Measurements from ENCODE around the gene KHNYN. TPM values are rescaled to one million over a fixed set of nuclear protein-coding genes. Genes with fewer than 3 reads are reported as not detected.

KHNYN gene
- total and polyA plus RNA-seq, 2 experiments from 2014 or later, result 2.7 to 28.1 TPM

GRCh38 chr14:24461336-24461735, 31.6 kb downstream of the KHNYN start:
- no peaks in the 10 kb centered on the region for H3K36me3 ChIP-seq (ENCODE audit: insufficient read depth)
- no peaks in the 10 kb centered on the region; the same call in 2 of the 3 replicates for H3K9me3 Mint-ChIP-seq
- H3K27me3 Mint-ChIP-seq (ENCODE audit: insufficient read depth, low read depth, poor library complexity), result no peaks in the 10 kb centered on the region
- no peaks in the 10 kb centered on the region for H3K27me3 ChIP-seq (ENCODE audit: insufficient read depth)
- no peaks in the 10 kb centered on the region for H3K79me2 ChIP-seq (replicated peaks; ENCODE audit: insufficient read depth)
- no peak overlapping the region for H3K4me3 ChIP-seq
- H2AFZ ChIP-seq, result no peak overlapping the region
- peaks cover 5% of the 10 kb centered on the region; the same call in 1 of the 2 replicates for H3K9me2 ChIP-seq (ENCODE audit: insufficient read depth)
- DNase-seq (ENCODE audit: low spot score), result no peak
- H3K27ac Mint-ChIP-seq, result no peak overlapping the region
- no peak overlapping the region for H3K27ac ChIP-seq (ENCODE audit: low read depth)
- H3K36me3 Mint-ChIP-seq (ENCODE audit: low read depth), result no peaks in the 10 kb centered on the region; the same call in 2 of the 3 replicates
- H3F3A ChIP-seq (replicated peaks; ENCODE audit: low read depth), result no peaks in the 10 kb centered on the region
- no peak overlapping the region for H3K4me2 ChIP-seq
- H4K20me1 ChIP-seq (replicated peaks; ENCODE audit: insufficient read depth), result no peaks in the 10 kb centered on the region
- H3K4me3 Mint-ChIP-seq, result no peak overlapping the region
- TF ChIP-seq POLR2AphosphoS5 (IDR thresholded peaks at IDR 0.05; ENCODE audit: low read depth) (no peak), STAT1 (IDR thresholded peaks at IDR 0.05; ENCODE audit: unreplicated experiment) (no peak), ETS1 (IDR thresholded peaks at IDR 0.05) (no peak), EZH2phosphoT487 (IDR thresholded peaks at IDR 0.05; ENCODE audit: unreplicated experiment) (no peak), NANOG (IDR thresholded peaks at IDR 0.05; ENCODE audit: borderline replicate concordance) (no peak), ZNF331 (CRISPR knock-in tag; IDR thresholded peaks at IDR 0.05; ENCODE audit: low read depth) (no peak), CREB1 (CRISPR knock-in tag; IDR thresholded peaks at IDR 0.05; ENCODE audit: low read depth) (no peak), JUNB (IDR thresholded peaks at IDR 0.05; ENCODE audit: unreplicated experiment) (no peak), EZH2 (IDR thresholded peaks at IDR 0.05; ENCODE audit: low read depth, unreplicated experiment) (no peak), REST (IDR thresholded peaks at IDR 0.05; ENCODE audit: unreplicated experiment) (no peak), ZNF462 (CRISPR knock-in tag; IDR thresholded peaks at IDR 0.05) (no peak), CTCF (conservative IDR thresholded peaks at IDR 0.05; ENCODE audit: low read depth in 2 of 2) (no peak), ZNF114 (CRISPR knock-in tag; IDR thresholded peaks at IDR 0.05) (no peak)
- ATAC-seq, result no peak
- peaks cover 3% of the 10 kb centered on the region; the same call in 1 of the 3 replicates for H3K4me1 Mint-ChIP-seq
- no peaks in the 10 kb centered on the region for H3K4me1 ChIP-seq (ENCODE audit: insufficient read depth)
